HepG2 (cell line): ENCODE data around the gene JAK2. TPM values are rescaled to one million over a fixed set of nuclear protein-coding genes. Genes with fewer than 3 reads are reported as not detected.

Experiments used
- ATAC-seq: fragments of 200-7000 bp; cut with Tn5 transposase; 3 replicates; pipeline ENCODE4 v1.9.1; 2020; ENCODE audit warnings: mild to moderate bottlenecking, moderate library complexity
- BruUV-seq: library from RNA; stranded (reverse); fragments of 400-500 nt; replicated peaks from 2 replicates; lab custom pipeline; 2021; lab: Mats Ljungman, UMichigan
- CTCF ChIA-PET: fragments of 300-600 bp; formaldehyde crosslinking; extraction: SDS; loops from one replicate; lab custom pipeline; 2021; ENCODE audit warnings: low total read pairs, inconsistent platforms, low intra/inter-chr PET ratio; lab: Yijun Ruan, JAX
- POLR2A ChIA-PET: fragments of 350-600 bp; sonication (Branson Sonifier 250); formaldehyde crosslinking; loops from one replicate; lab custom pipeline; 2020; ENCODE audit warnings: antibody characterized with exemption, inconsistent platforms; lab: Yijun Ruan, JAX
- DNase-seq: peaks from one replicate; pipeline ENCODE4 v3.0.0-alpha.2; 2015; ENCODE audit warnings: low spot score
- FAIRE-seq: peaks from 3 replicates; lab custom pipeline; 2011; peaks lifted over from hg19 to GRCh38; lab: Jason Lieb, UNC
- H2AFZ ChIP-seq: one replicate; pipeline ENCODE4 v1.6.1; 2011; ENCODE audit warnings: low read length, inconsistent platforms
- H3K27ac ChIP-seq: fragments of 300-600 bp; 3 replicates; pipeline ENCODE4 v1.8.0; 2011; ENCODE audit warnings: mixed run types, mild to moderate bottlenecking, mixed read lengths, low read length, inconsistent platforms; ENCODE audit not compliant: insufficient read depth; ENCODE audit errors: extremely low read length
- H3K27me3 ChIP-seq, 2 experiments: fragments of 200-600 bp in 1 of 2; 2 replicates in 1 of 2; 3 replicates in 1 of 2; pipeline versions ENCODE4 v1.6.0 to v1.8.0; 2011; ENCODE audit warnings: low read length in 2 of 2, mild to moderate bottlenecking in 2 of 2, moderate library complexity in 2 of 2, inconsistent platforms in 1 of 2; ENCODE audit not compliant: insufficient read depth in 2 of 2, control insufficient read depth in 1 of 2
- H3K36me3 ChIP-seq, 2 experiments: fragments of 200-600 bp in 1 of 2; replicated peaks in 1 of 2; 2 replicates in 1 of 2; 3 replicates in 1 of 2; pipeline versions ENCODE4 v1.5.1 to v1.8.0; 2011; ENCODE audit warnings: low read length in 2 of 2, inconsistent platforms in 1 of 2; ENCODE audit not compliant: insufficient read depth in 2 of 2, control insufficient read depth in 1 of 2
- H3K4me1 ChIP-seq: 2 replicates; pipeline ENCODE4 v1.5.1; 2012; ENCODE audit warnings: low read length, inconsistent platforms; ENCODE audit not compliant: insufficient read depth
- H3K4me2 ChIP-seq: 2 replicates; pipeline ENCODE4 v1.6.0; 2011; ENCODE audit warnings: low read depth, low read length, inconsistent platforms
- H3K4me3 ChIP-seq, 3 experiments: fragments of 200-600 bp in 1 of 3; sonication (generic), shearing (Covaris generic) in 1 of 3; replicated peaks in 1 of 3; 2 replicates each; pipeline ENCODE4 v1.5.1; 2011 to 2016; ENCODE audit warnings: low read length in 3 of 3, inconsistent platforms in 2 of 3, low read depth in 2 of 3, mild to moderate bottlenecking in 2 of 3, control low read depth in 1 of 3, mixed read lengths in 1 of 3; ENCODE audit not compliant: insufficient read depth in 1 of 3
- H3K79me2 ChIP-seq: one replicate; pipeline ENCODE4 v1.6.1; 2011; ENCODE audit warnings: low read length, inconsistent platforms; ENCODE audit not compliant: insufficient read depth
- H3K9ac ChIP-seq: 2 replicates; pipeline ENCODE4 v1.6.0; 2011; ENCODE audit warnings: mild to moderate bottlenecking, low read depth, low read length, inconsistent platforms; ENCODE audit not compliant: insufficient read depth
- H3K9me3 ChIP-seq: 2 replicates; pipeline ENCODE4 v1.5.1; 2012; ENCODE audit warnings: mild to moderate bottlenecking, low read length
- H4K20me1 ChIP-seq: 2 replicates; pipeline ENCODE4 v1.6.0; 2011; ENCODE audit warnings: inconsistent platforms, mild to moderate bottlenecking, low read length, moderate library complexity; ENCODE audit not compliant: insufficient read depth
- GPN1 ChIP-seq: sonication (generic); formaldehyde crosslinking; IDR thresholded peaks from 2 replicates; pipeline ENCODE4 v1.5.1; 2020; ENCODE audit warnings: missing genetic modification reagents, borderline replicate concordance
- GZF1 ChIP-seq: sonication (generic); formaldehyde crosslinking; IDR thresholded peaks from 2 replicates; pipeline ENCODE4 v1.5.1; 2020; ENCODE audit warnings: mild to moderate bottlenecking, missing genetic modification reagents
- NCOA5 ChIP-seq: sonication (generic); formaldehyde crosslinking; IDR thresholded peaks from 2 replicates; pipeline ENCODE4 v1.4.0; 2020; ENCODE audit warnings: missing genetic modification reagents
- NFE2 ChIP-seq: sonication (generic); formaldehyde crosslinking; IDR thresholded peaks from 2 replicates; pipeline ENCODE4 v1.4.0; 2020; ENCODE audit warnings: missing genetic modification reagents
- NR2F6 ChIP-seq, 2 experiments: IDR thresholded peaks; 2 replicates each; pipeline ENCODE4 v1.6.1; 2016; ENCODE audit warnings: antibody characterized with exemption in 1 of 2, mild to moderate bottlenecking in 1 of 2
- PITX1 ChIP-seq: sonication (generic); formaldehyde crosslinking; IDR thresholded peaks from 2 replicates; pipeline ENCODE4 v1.5.1; 2020; ENCODE audit warnings: mild to moderate bottlenecking, missing genetic modification reagents
- SRY ChIP-seq: sonication (generic); formaldehyde crosslinking; IDR thresholded peaks from 2 replicates; pipeline ENCODE4 v1.8.0; 2022; ENCODE audit warnings: mild to moderate bottlenecking, missing genetic modification reagents
- WGBS: methylation state at CpG from one replicate; pipeline ENCODE4 v1.1.6; 2017; ENCODE audit warnings: low lambda C conversion rate; 5-methylcytosine and 5-hydroxymethylcytosine counted together
- in situ Hi-C: cut with HindIII; loops from 2 replicates; pipeline ENCODE4 v1.10.0; 2017; ENCODE audit warnings: low pct_unique_long_range_greater_than_20kb; ENCODE audit not compliant: extremely low pct_ligation_motif_present
- intact Hi-C: fragments of 100-400 bp; cut with micrococcal nuclease; formaldehyde crosslinking; loops from one replicate; pipeline ENCODE4 v1.10.0; 2022; ENCODE audit not compliant: unreplicated experiment
- polyA plus RNA-seq, 8 experiments: library from polyadenylated mRNA; depleted of rRNA in 3 of 8; stranded (reverse) in 7 of 8; unstranded in 1 of 8; fragments of >200 nt; fragmentation: Illumina TruSeq in 4 of 8; extraction: Trizol in 4 of 8; gene quantifications; 2 replicates each; pipeline versions ENCODE4 v1.2.1 to v1.2.3, GENCODE V29; 2011 to 2016; ENCODE audit warnings: low read depth in 4 of 8, missing spikeins in 1 of 8, mixed read lengths in 1 of 8; ENCODE audit not compliant: insufficient read depth in 1 of 8
- total RNA-seq, 5 experiments: library from RNA; depleted of rRNA; stranded (reverse); fragments of >200 nt; fragmentation: Illumina TruSeq; extraction: Trizol; gene quantifications; 2 replicates each; pipeline ENCODE4 v1.2.3, GENCODE V29; 2016; ENCODE audit warnings: low read depth in 1 of 5
- TF ChIP-seq, protein P1 (sequence below): sonication (generic); formaldehyde crosslinking; IDR thresholded peaks from 2 replicates; pipeline ENCODE4 v1.8.1; 2023; ENCODE audit warnings: mild to moderate bottlenecking, moderate library complexity, missing genetic modification reagents
- TF ChIP-seq, protein P2 (sequence below): sonication (generic); formaldehyde crosslinking; IDR thresholded peaks from 2 replicates; pipeline ENCODE4 v1.4.0; 2020; ENCODE audit warnings: mild to moderate bottlenecking, missing genetic modification reagents

JAK2 gene
- total and polyA plus RNA-seq, 2 of the 13 experiments (the other 11 are each of a cell fraction or from before 2014, with no cell fraction given): 1.1 to 4.1 TPM

- in situ Hi-C loops: no loop called here
- POLR2A ChIA-PET: no interaction called here
- no peak for FAIRE-seq
These were observed 59.1 kb downstream of the JAK2 start for GRCh38 chr9:5044160-5044559.

DNA sequence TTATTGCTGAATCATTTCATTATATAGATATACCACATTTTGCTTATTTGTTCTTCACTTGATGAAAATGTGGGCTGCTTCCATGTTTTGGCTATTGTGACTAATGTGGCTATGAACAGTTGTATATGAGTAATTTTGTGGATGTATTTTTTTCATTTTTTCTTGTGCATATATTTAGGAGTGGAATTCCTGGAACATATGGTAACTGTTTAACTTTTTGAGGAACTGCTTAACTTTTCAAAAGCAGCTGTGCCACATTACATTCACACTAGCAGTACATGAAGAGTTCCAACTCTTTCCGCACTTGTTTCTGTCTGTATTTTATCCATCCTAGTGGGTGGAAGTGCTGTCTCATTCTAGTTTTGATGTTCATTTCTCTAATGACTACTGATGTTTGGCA lies 67.8 kb downstream of the JAK2 start:
- 100% methylated on average over 1 of the region's 1 CpG for WGBS
- FAIRE-seq: no peak

More at GRCh38 chr9:5044160-5044559, 59.1 kb downstream of the JAK2 start:
- DNase-seq (no peak), ATAC-seq (no peak)
- 91% methylated on average over 4 of the region's 4 CpGs for WGBS
- no peaks in the 10 kb centered on the region; the same call in 1 of the 2 replicates for H3K9me3 ChIP-seq
- no peaks in the 10 kb centered on the region for H3K27me3 ChIP-seq
- H3K27ac ChIP-seq: no peak overlapping the region
- H3K9ac ChIP-seq: no peak overlapping the region
- H3K79me2 ChIP-seq: no peaks in the 10 kb centered on the region
- TF ChIP-seq NCOA5 (no peak), SRY (CRISPR knock-in tag) (no peak), GZF1 (CRISPR knock-in tag) (no peak), NFE2 (CRISPR knock-in tag) (no peak), PITX1 (CRISPR knock-in tag) (no peak), NR2F6 (IDR thresholded peaks at IDR 0.05) (no peak), NR2F6 (CRISPR knock-in tag; IDR thresholded peaks at IDR 0.05) (no peak)
- TF ChIP-seq, protein P1, sequence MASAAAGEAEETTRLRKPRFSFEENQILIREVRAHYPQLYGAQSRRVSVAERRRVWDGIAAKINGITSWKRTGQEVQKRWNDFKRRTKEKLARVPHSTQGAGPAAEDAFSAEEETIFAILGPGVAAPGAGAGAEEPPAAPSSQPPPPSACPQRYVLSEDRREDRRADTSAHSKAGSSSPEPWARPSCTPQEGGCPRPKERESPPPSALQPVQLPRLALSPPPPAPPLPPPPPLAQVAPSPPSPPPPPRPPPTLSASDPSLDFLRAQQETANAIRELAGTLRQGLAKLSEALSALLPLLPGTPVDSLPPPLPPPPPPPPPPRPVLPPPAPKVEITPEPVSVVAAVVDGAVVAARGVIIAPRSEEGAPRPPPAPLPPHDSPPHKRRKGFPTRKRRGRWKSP: no peak
- CTCF ChIA-PET: no interaction called here
- no TSS peak for BruUV-seq
- no peaks in the 10 kb centered on the region for H4K20me1 ChIP-seq
- H2AFZ ChIP-seq: no peak overlapping the region
- no peak overlapping the region for H3K4me3 ChIP-seq
- H3K36me3 ChIP-seq: no peaks in the 10 kb centered on the region; a peak in 1 of 5 replicates
- no peak overlapping the region for H3K4me2 ChIP-seq
- H3K4me1 ChIP-seq: no peaks in the 10 kb centered on the region
- intact Hi-C loops: no loop called here

More for the DNA sequence above, 67.8 kb downstream of the JAK2 start:
- Histone ChIP-seq H3K36me3 (no peaks in the 10 kb centered on the region), H3K4me3 (no peak overlapping the region), H3K4me1 (no peaks in the 10 kb centered on the region), H3K79me2 (no peaks in the 10 kb centered on the region), H2AFZ (no peak overlapping the region), H3K27ac (no peak overlapping the region), H3K4me2 (no peak overlapping the region), H3K9ac (no peak overlapping the region), H4K20me1 (no peaks in the 10 kb centered on the region), H3K9me3 (no peaks in the 10 kb centered on the region), H3K27me3 (no peaks in the 10 kb centered on the region)
- no TSS peak for BruUV-seq
- ChIA-PET POLR2A (no interaction called here), CTCF (no interaction called here)
- ATAC-seq: no peak
- TF ChIP-seq, protein P2, sequence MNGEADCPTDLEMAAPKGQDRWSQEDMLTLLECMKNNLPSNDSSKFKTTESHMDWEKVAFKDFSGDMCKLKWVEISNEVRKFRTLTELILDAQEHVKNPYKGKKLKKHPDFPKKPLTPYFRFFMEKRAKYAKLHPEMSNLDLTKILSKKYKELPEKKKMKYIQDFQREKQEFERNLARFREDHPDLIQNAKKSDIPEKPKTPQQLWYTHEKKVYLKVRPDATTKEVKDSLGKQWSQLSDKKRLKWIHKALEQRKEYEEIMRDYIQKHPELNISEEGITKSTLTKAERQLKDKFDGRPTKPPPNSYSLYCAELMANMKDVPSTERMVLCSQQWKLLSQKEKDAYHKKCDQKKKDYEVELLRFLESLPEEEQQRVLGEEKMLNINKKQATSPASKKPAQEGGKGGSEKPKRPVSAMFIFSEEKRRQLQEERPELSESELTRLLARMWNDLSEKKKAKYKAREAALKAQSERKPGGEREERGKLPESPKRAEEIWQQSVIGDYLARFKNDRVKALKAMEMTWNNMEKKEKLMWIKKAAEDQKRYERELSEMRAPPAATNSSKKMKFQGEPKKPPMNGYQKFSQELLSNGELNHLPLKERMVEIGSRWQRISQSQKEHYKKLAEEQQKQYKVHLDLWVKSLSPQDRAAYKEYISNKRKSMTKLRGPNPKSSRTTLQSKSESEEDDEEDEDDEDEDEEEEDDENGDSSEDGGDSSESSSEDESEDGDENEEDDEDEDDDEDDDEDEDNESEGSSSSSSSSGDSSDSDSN (CRISPR knock-in tag): no peak
- no peak for TF ChIP-seq GPN1
- intact Hi-C loops (no loop called here), in situ Hi-C loops (no loop called here)
- DNase-seq: no peak
